Mesenchymal stem cell (in vitro differentiated cells and primary cell): ENCODE data around the gene ITFG1.
"Not testable (repeated sequence)": the region's sequence is repeated elsewhere in the genome, so short reads cannot be mapped to it uniquely, and the experiment has no call there.

ENCODE experiments used
- DNase-seq: peaks from one replicate; pipeline ENCODE4 v3.0.0-alpha.2; 2013
- H2AFZ ChIP-seq: one replicate; pipeline ENCODE4 v1.6.1; 2013; ENCODE audit warnings: low read depth, mild to moderate bottlenecking, control low read depth, inconsistent platforms, low read length, moderate library complexity
- H2AK5ac ChIP-seq: 2 replicates; pipeline ENCODE4 v1.6.1; 2013; ENCODE audit warnings: low read length, moderate library complexity, mild to moderate bottlenecking, inconsistent platforms; ENCODE audit not compliant: severe bottlenecking
- H2BK120ac ChIP-seq: one replicate; pipeline ENCODE4 v1.6.1; 2013; ENCODE audit warnings: low read depth, mild to moderate bottlenecking, inconsistent platforms, low read length, moderate library complexity
- H2BK12ac ChIP-seq, 2 experiments: one replicate each; pipeline ENCODE4 v1.6.1; 2013; ENCODE audit warnings: inconsistent platforms in 2 of 2, low read length in 2 of 2, mild to moderate bottlenecking in 2 of 2, moderate library complexity in 2 of 2, control low read depth in 1 of 2
- H2BK15ac ChIP-seq: one replicate; pipeline ENCODE4 v1.6.1; 2013; ENCODE audit warnings: mild to moderate bottlenecking, low read depth, inconsistent platforms; ENCODE audit not compliant: poor library complexity, severe bottlenecking
- H2BK5ac ChIP-seq: 2 replicates; pipeline ENCODE4 v1.6.1; 2013; ENCODE audit warnings: low read depth, mild to moderate bottlenecking, low read length, control low read depth, inconsistent platforms; ENCODE audit not compliant: poor library complexity, severe bottlenecking
- H3K14ac ChIP-seq, 2 experiments: one replicate each; pipeline ENCODE4 v1.6.1; 2013; ENCODE audit warnings: inconsistent platforms in 2 of 2, low read length in 2 of 2, control low read depth in 1 of 2, mild to moderate bottlenecking in 1 of 2, moderate library complexity in 1 of 2
- H3K18ac ChIP-seq, 2 experiments: one replicate each; pipeline ENCODE4 v1.6.1; 2013; ENCODE audit warnings: inconsistent platforms in 2 of 2, low read length in 2 of 2, control low read depth in 1 of 2, low read depth in 1 of 2, mild to moderate bottlenecking in 1 of 2
- H3K23ac ChIP-seq, 2 experiments: one replicate each; pipeline ENCODE4 v1.6.1; 2013; ENCODE audit warnings: inconsistent platforms in 2 of 2, low read length in 2 of 2, mild to moderate bottlenecking in 2 of 2, moderate library complexity in 2 of 2, control low read depth in 1 of 2
- H3K27ac ChIP-seq: 2 replicates; pipeline ENCODE4 v1.5.1; 2013; ENCODE audit warnings: mild to moderate bottlenecking, moderate library complexity, low read length, control low read depth, inconsistent platforms; ENCODE audit not compliant: poor library complexity, severe bottlenecking
- H3K27me3 ChIP-seq, 2 experiments: 2 replicates each; pipeline versions ENCODE4 v1.6.1 to v1.7.0; 2013; ENCODE audit warnings: low read length in 2 of 2, mild to moderate bottlenecking in 2 of 2, moderate library complexity in 2 of 2, control low read depth in 1 of 2, inconsistent platforms in 1 of 2; ENCODE audit not compliant: control insufficient read depth in 1 of 2, insufficient read depth in 1 of 2
- H3K36me3 ChIP-seq, 2 experiments: 2 replicates each; pipeline versions ENCODE4 v1.6.1 to v1.7.0; 2013; ENCODE audit warnings: low read length in 2 of 2, control low read depth in 1 of 2, inconsistent platforms in 1 of 2, low read depth in 1 of 2, mild to moderate bottlenecking in 1 of 2; ENCODE audit not compliant: insufficient read depth in 2 of 2, control insufficient read depth in 1 of 2
- H3K4ac ChIP-seq, 2 experiments: one replicate each; pipeline ENCODE4 v1.6.1; 2013; ENCODE audit warnings: inconsistent platforms in 2 of 2, low read length in 2 of 2, mild to moderate bottlenecking in 2 of 2, moderate library complexity in 2 of 2, control low read depth in 1 of 2, low read depth in 1 of 2
- H3K4me1 ChIP-seq: 2 replicates; pipeline ENCODE4 v1.6.1; 2013; ENCODE audit warnings: low read depth, low read length, control low read depth; ENCODE audit not compliant: control insufficient read depth, insufficient read depth
- H3K4me2 ChIP-seq: 2 replicates; pipeline ENCODE4 v1.6.1; 2013; ENCODE audit warnings: low read length, mild to moderate bottlenecking, inconsistent platforms; ENCODE audit not compliant: poor library complexity, severe bottlenecking
- H3K4me3 ChIP-seq, 2 experiments: 2 replicates each; pipeline versions ENCODE4 v1.5.1 to v1.7.0; 2013; ENCODE audit warnings: low read length in 2 of 2, mild to moderate bottlenecking in 2 of 2, control low read depth in 1 of 2, low read depth in 1 of 2; ENCODE audit not compliant: insufficient read depth in 1 of 2
- H3K79me1 ChIP-seq: replicated peaks from 2 replicates; pipeline ENCODE4 v1.6.1; 2013; ENCODE audit warnings: mild to moderate bottlenecking, control low read depth, low read length, inconsistent platforms; ENCODE audit not compliant: poor library complexity, severe bottlenecking
- H3K9ac ChIP-seq: 2 replicates; pipeline ENCODE4 v1.7.0; 2013; ENCODE audit warnings: mild to moderate bottlenecking, low read length, moderate library complexity
- H3K9me3 ChIP-seq: 2 replicates; pipeline ENCODE4 v1.7.0; 2013; ENCODE audit warnings: mild to moderate bottlenecking, low read length; ENCODE audit not compliant: control insufficient read depth
- H4K8ac ChIP-seq: one replicate; pipeline ENCODE4 v1.6.1; 2013; ENCODE audit warnings: inconsistent platforms, mild to moderate bottlenecking, low read length, moderate library complexity
- H4K91ac ChIP-seq: one replicate; pipeline ENCODE4 v1.6.1; 2013; ENCODE audit warnings: mild to moderate bottlenecking, low read length, inconsistent platforms
- WGBS: methylation state at CpG from one replicate; pipeline ENCODE4 v1.1.7; 2013; ENCODE audit warnings: mixed read lengths; 5-methylcytosine and 5-hydroxymethylcytosine counted together

Gene ITFG1

DNA sequence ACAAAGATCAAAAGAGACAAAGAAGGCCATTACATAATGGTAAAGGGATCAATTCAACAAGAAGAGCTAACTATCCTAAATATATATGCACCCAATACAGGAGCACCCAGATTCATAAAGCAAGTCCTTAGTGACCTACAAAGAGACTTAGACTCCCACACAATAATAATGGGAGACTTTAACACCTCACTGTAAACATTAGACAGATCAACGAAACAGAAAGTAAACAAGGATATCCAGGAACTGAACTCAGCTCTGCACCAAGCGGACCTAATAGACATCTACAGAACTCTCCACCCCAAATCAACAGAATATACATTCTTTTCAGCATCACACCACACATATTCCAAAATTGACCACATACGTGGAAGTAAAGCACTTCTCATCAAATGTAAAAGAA, 20.8 kb downstream of the ITFG1 start:
- 92% methylated on average over 3 of the region's 3 CpGs for whole genome bisulfite sequencing

GRCh38 chr16:47434274-47434673, 26.6 kb downstream of the ITFG1 start:
- H3K4me1 ChIP-seq, H2AK5ac ChIP-seq, H3K23ac ChIP-seq, H2BK12ac ChIP-seq, H3K4me3 ChIP-seq, H4K91ac ChIP-seq, H2BK5ac ChIP-seq, DNase-seq, H3K4ac ChIP-seq, H3K4me2 ChIP-seq, H3K18ac ChIP-seq, H2BK120ac ChIP-seq, H3K9me3 ChIP-seq, H4K8ac ChIP-seq, H2BK15ac ChIP-seq, H3K27me3 ChIP-seq, H2AFZ ChIP-seq, H3K14ac ChIP-seq, H3K9ac ChIP-seq, H3K27ac ChIP-seq: not testable (repeated sequence)
- WGBS: no CpG with 5 or more reads among the region's 2 CpGs
- peaks cover 11 to 15% of the 10 kb centered on the region in 2 experiments for H3K36me3 ChIP-seq
- H3K79me1 ChIP-seq: peaks cover 14% of the 10 kb centered on the region

More for the DNA sequence above, 20.8 kb downstream of the ITFG1 start:
- H3K9ac ChIP-seq, H4K8ac ChIP-seq, DNase-seq, H3K18ac ChIP-seq, H3K27me3 ChIP-seq, H3K79me1 ChIP-seq, H2BK5ac ChIP-seq, H3K9me3 ChIP-seq, H2BK120ac ChIP-seq, H4K91ac ChIP-seq, H3K4me1 ChIP-seq, H2AK5ac ChIP-seq, H3K4me3 ChIP-seq, H3K36me3 ChIP-seq, H3K23ac ChIP-seq, H3K4me2 ChIP-seq, H3K14ac ChIP-seq, H2BK15ac ChIP-seq, H3K4ac ChIP-seq, H3K27ac ChIP-seq, H2AFZ ChIP-seq, H2BK12ac ChIP-seq: not testable (repeated sequence)

DNA sequence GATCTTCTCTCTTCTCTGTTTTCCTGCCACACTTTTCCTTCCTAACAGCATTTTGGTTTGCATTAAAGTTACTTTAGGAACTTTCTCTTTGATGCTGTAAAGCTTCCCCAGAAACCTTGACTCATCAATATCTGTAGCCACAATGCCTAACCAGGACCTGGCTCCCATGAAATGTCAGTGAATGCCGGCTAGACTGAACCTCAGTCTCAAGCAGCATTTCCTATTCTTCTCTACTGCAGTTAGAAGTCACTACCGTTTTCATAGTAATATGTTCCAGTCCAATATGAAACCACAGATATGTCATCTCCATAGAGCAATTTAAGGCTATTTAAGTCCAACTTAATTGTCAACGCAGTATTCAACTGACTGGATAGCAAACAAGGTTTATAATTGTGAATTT, 28.9 kb downstream of the ITFG1 start:
- Histone ChIP-seq H3K4me3 (no peak overlapping the region), H3K4me2 (no peak overlapping the region), H3K9me3 (no peaks in the 10 kb centered on the region), H3K23ac (no peak overlapping the region), H2BK5ac (no peak overlapping the region), H3K27ac (no peak overlapping the region), H2BK15ac (no peak overlapping the region), H2AFZ (no peak overlapping the region), H3K18ac (no peak overlapping the region), H3K9ac (no peak overlapping the region), H3K27me3 (no peaks in the 10 kb centered on the region), H4K8ac (no peak overlapping the region), H3K14ac (no peak overlapping the region), H2BK12ac (no peak overlapping the region), H3K79me1 (peaks cover 8% of the 10 kb centered on the region), H2AK5ac (no peak overlapping the region), H3K4me1 (no peaks in the 10 kb centered on the region), H2BK120ac (no peak overlapping the region), H3K4ac (no peak overlapping the region), H3K36me3 (peaks cover 10 to 32% of the 10 kb centered on the region in 2 experiments), H4K91ac (no peak overlapping the region)
- WGBS: 100% methylated on average over 3 of the region's 3 CpGs
- no peak for DNase-seq

DNA sequence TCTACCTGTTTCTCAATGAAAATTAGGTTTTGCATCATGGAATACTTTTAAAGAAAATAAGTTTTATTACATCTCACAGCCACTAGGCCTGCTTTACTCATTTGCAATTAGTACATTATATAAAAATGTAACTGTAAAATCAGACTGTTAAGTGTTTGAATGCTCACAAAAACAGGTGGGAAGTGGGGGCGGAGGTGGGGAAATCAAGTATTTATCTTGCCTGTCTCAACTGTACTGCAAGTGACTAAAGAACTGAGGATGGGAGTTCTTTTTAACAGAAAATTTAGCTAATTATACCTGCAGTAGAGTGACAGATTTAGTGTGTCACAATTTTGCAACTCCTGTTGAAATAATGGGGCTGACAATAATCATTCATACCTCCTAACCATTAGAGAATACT, 34.1 kb downstream of the ITFG1 start:
- Histone ChIP-seq H2BK15ac (no peak overlapping the region), H3K27me3 (no peaks in the 10 kb centered on the region), H2BK12ac (no peak overlapping the region), H3K23ac (no peak overlapping the region), H2BK120ac (no peak overlapping the region), H3K4me1 (no peaks in the 10 kb centered on the region), H3K4me2 (no peak overlapping the region), H3K79me1 (peaks cover 4% of the 10 kb centered on the region), H3K36me3 (peaks cover 19 to 52% of the 10 kb centered on the region in 2 experiments), H3K14ac (no peak overlapping the region), H3K9ac (no peak overlapping the region), H4K91ac (no peak overlapping the region), H2AK5ac (no peak overlapping the region), H3K18ac (no peak overlapping the region), H3K9me3 (no peaks in the 10 kb centered on the region), H4K8ac (no peak overlapping the region), H3K4me3 (no peak overlapping the region), H3K27ac (no peak overlapping the region), H2BK5ac (no peak overlapping the region), H2AFZ (no peak overlapping the region), H3K4ac (no peak overlapping the region)
- DNase-seq: no peak
- WGBS: 100% methylated on average over 1 of the region's 1 CpG
